ENCODE measurements around the gene LGALSL. TPM values are rescaled to one million over a fixed set of nuclear protein-coding genes. Genes with fewer than 3 reads are reported as not detected.

The LGALSL gene
- total and polyA plus RNA-seq, 2 of the 13 experiments (the other 11 are each of a cell fraction or from before 2014, with no cell fraction given) = 15.4 to 20.0 TPM

- TF ChIP-seq ZBTB39 (CRISPR knock-in tag; IDR thresholded peaks at IDR 0.05) = no peak
- TF ChIP-seq KMT2A (CRISPR knock-in tag; IDR thresholded peaks at IDR 0.05) = no peak
- no peak for TF ChIP-seq EED (CRISPR knock-in tag; IDR thresholded peaks at IDR 0.05)
- TF ChIP-seq TBL1XR1 (IDR thresholded peaks at IDR 0.05; ENCODE audit: borderline replicate concordance, low read length, partially characterized antibody) = no peak
- peak; percentile 17; the same call in 1 of the 2 replicates for TF ChIP-seq ZFX (CRISPR knock-in tag; IDR thresholded peaks at IDR 0.05; ENCODE audit: low read depth)
- TF ChIP-seq MXI1 (IDR thresholded peaks at IDR 0.05; ENCODE audit: borderline replicate concordance, low read depth, low read length) = no peak
- no peak for TF ChIP-seq GLMP (CRISPR knock-in tag; IDR thresholded peaks at IDR 0.05; ENCODE audit: borderline replicate concordance)
- TF ChIP-seq HNF1B (CRISPR knock-in tag; IDR thresholded peaks at IDR 0.05) = peak; percentile 20; the same call in 1 of the 2 replicates
- no peak for TF ChIP-seq ZSCAN12 (CRISPR knock-in tag; IDR thresholded peaks at IDR 0.05)
- no peak for TF ChIP-seq ZGPAT (CRISPR knock-in tag; IDR thresholded peaks at IDR 0.05)
- peak; percentile 65; the same call in 1 of the 2 replicates for TF ChIP-seq KDM2A (CRISPR knock-in tag; IDR thresholded peaks at IDR 0.05; ENCODE audit: borderline replicate concordance, low read depth)
- TF ChIP-seq MAFG (CRISPR knock-in tag; IDR thresholded peaks at IDR 0.05) = no peak
- TF ChIP-seq JUNB (CRISPR knock-in tag; IDR thresholded peaks at IDR 0.05; ENCODE audit: borderline replicate concordance) = no peak
- no peak for TF ChIP-seq ZFP90 (CRISPR knock-in tag; IDR thresholded peaks at IDR 0.05; ENCODE audit: borderline replicate concordance)
- TF ChIP-seq FOXA3 (CRISPR knock-in tag; IDR thresholded peaks at IDR 0.05) = 0 out of 2 replicates have a peak, but pooled peaks have one; percentile 15
- TF ChIP-seq ZNF414 (CRISPR knock-in tag; IDR thresholded peaks at IDR 0.05) = no peak
- no peak for TF ChIP-seq NR2F1 (CRISPR knock-in tag; IDR thresholded peaks at IDR 0.05)
- no peak for TF ChIP-seq PRDM4 (CRISPR knock-in tag; IDR thresholded peaks at IDR 0.05; ENCODE audit: borderline replicate concordance)
These were observed 34.4 kb downstream of the LGALSL start (continued) for GRCh38 chr2:64488050-64488974.
